ENCODE data around the gene E2F8.

The E2F8 gene

GRCh38 chr11:19187114-19187832 is 53.5 kb downstream of the E2F8 start:
- DNase-seq (ENCODE audit: low read depth in 2 of 2): no peak

- no peak for DNase-seq (ENCODE audit: low read depth in 2 of 2)
Measured at GRCh38 chr11:19185516-19186052, 55.2 kb downstream of the E2F8 start.

GRCh38 chr11:19185036-19185435 is 55.7 kb downstream of the E2F8 start:
- DNase-seq (ENCODE audit: low read depth in 2 of 2): no peak

- no peak for DNase-seq (ENCODE audit: low read depth in 2 of 2)
Measured at GRCh38 chr11:19183646-19184045, 57.1 kb downstream of the E2F8 start.

- no peak for DNase-seq (ENCODE audit: low read depth in 2 of 2)
Measured at GRCh38 chr11:19181531-19182261, 59.0 kb downstream of the E2F8 start.

GRCh38 chr11:19176629-19177186 is 64.0 kb downstream of the E2F8 start:
- DNase-seq (ENCODE audit: low read depth in 2 of 2): no peak

Measured in stimulated activated CD4-positive, alpha-beta T cell treated with anti-CD3 and anti-CD28 coated beads, Interleukin-12 subunit alpha, Interleukin-12 subunit beta, amount 100 ng/mL, for 24 hours (primary cell).